ENCODE data around the gene MTOR.

The MTOR gene

DNA sequence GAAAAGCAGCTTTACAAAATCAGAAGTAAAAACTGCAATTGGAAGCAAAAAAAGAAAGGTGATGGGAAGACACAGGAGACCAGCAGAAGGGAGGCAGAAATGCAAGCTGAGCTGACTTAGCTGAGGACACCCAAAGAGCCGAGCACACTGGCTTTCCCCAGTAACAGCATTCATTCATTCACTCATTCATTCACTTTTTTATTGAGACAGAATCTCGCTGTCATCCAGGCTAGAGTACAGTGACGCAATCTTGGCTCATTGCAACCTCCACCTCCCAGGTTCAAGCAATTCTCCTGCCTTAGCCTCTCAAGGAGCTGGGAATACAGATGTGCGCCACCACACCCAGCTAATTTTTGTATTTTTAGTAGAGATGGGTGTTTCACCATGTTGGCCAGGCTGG lies 65.0 kb downstream of the MTOR start:
- Histone ChIP-seq H3K27ac (ENCODE audit: low read length) (no peak overlapping the region), H3K4me1 (ENCODE audit: control insufficient read depth, insufficient read depth, low read length) (no peaks in the 10 kb centered on the region), H3K36me3 (ENCODE audit: control insufficient read depth, insufficient read depth, low read length) (peaks cover 11% of the 10 kb centered on the region), H3K27me3 (ENCODE audit: control insufficient read depth, insufficient read depth, low read length) (no peaks in the 10 kb centered on the region), H3K9me3 (ENCODE audit: control insufficient read depth, insufficient read depth, low read length) (no peaks in the 10 kb centered on the region), H3K4me3 (ENCODE audit: low read length) (no peak overlapping the region)
- WGBS (ENCODE audit: insufficient coverage, insufficient read length), result no CpG with 5 or more reads among the region's 4 CpGs
- DNase-seq (ENCODE audit: low read depth, low spot score), result no peak

DNA sequence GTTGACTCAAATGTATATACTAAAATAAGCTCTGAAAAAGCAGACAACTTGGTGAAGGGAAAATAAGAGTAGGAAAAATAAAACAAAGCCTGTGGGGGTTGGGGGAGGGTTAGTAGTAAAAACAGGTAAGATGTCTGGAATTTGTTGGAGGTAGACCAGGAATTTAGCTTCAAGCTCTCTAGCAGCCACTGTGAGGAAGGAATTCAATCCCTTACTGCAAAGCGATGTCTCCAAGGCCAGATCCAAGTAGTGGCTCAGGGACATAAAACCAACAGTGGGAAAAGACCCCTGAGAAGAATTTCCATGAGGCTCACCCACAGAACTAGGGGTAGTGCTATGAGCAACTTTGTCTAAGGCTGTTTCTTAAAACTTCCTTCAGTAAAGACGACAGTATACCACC lies 65.4 kb downstream of the MTOR start:
- no peak overlapping the region for H3K27ac ChIP-seq (ENCODE audit: low read length)
- no CpG with 5 or more reads among the region's 2 CpGs for WGBS (ENCODE audit: insufficient coverage, insufficient read length)

DNA sequence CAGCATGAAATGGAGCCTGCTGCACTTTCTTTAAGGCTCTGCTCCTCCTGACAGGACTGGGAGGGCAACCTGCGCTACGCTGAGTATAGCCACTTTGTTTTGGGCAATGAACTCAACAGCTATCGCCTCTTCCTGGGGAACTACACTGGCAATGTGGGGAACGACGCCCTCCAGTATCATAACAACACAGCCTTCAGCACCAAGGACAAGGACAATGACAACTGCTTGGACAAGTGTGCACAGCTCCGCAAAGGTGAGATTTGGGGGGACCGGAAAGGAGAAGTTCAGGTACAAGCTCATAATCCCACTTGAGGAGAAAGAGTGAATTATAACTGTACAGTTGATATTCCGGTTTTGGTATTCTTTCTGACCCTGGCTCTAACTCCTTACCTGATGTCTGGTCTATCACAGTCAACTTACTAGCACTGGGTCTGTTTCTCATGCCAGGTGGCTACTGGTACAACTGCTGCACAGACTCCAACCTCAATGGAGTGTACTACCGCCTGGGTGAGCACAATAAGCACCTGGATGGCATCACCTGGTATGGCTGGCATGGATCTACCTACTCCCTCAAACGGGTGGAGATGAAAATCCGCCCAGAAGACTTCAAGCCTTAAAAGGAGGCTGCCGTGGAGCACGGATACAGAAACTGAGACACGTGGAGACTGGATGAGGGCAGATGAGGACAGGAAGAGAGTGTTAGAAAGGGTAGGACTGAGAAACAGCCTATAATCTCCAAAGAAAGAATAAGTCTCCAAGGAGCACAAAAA lies 67.8 kb downstream of the MTOR start:
- no peaks in the 10 kb centered on the region for H3K9me3 ChIP-seq (ENCODE audit: control insufficient read depth, insufficient read depth, low read length)
- H3K4me1 ChIP-seq (ENCODE audit: control insufficient read depth, insufficient read depth, low read length), result no peaks in the 10 kb centered on the region
- no CpG with 5 or more reads among the region's 14 CpGs for WGBS (ENCODE audit: insufficient coverage, insufficient read length)
- H3K36me3 ChIP-seq (ENCODE audit: control insufficient read depth, insufficient read depth, low read length), result peaks cover 14% of the 10 kb centered on the region
- no peak for DNase-seq (ENCODE audit: low read depth, low spot score)
- no peak overlapping the region for H3K27ac ChIP-seq (ENCODE audit: low read length)
- no peak overlapping the region for H3K4me3 ChIP-seq (ENCODE audit: low read length)
- H3K27me3 ChIP-seq (ENCODE audit: control insufficient read depth, insufficient read depth, low read length), result no peaks in the 10 kb centered on the region

More for the DNA sequence above, 65.4 kb downstream of the MTOR start:
- peaks cover 13% of the 10 kb centered on the region for H3K36me3 ChIP-seq (ENCODE audit: control insufficient read depth, insufficient read depth, low read length)
- H3K9me3 ChIP-seq (ENCODE audit: control insufficient read depth, insufficient read depth, low read length), result no peaks in the 10 kb centered on the region
- no peaks in the 10 kb centered on the region for H3K27me3 ChIP-seq (ENCODE audit: control insufficient read depth, insufficient read depth, low read length)
- H3K4me3 ChIP-seq (ENCODE audit: low read length), result no peak overlapping the region
- H3K4me1 ChIP-seq (ENCODE audit: control insufficient read depth, insufficient read depth, low read length), result no peaks in the 10 kb centered on the region
- DNase-seq (ENCODE audit: low read depth, low spot score), result no peak

DNA sequence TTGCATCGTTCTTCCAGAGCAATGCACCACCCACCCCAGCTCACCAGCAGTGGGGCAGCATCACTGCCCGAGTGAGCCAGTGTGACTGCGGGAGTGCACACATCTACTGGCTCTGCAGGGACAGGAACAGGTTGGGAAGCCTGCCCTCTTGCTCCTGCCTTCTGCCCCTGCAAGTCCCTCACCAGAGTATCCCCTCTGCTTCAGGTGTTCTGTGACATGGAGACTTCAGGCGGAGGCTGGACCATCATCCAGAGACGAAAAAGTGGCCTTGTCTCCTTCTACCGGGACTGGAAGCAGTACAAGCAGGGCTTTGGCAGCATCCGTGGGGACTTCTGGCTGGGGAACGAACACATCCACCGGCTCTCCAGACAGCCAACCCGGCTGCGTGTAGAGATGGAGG lies 69.0 kb downstream of the MTOR start:
- H3K36me3 ChIP-seq (ENCODE audit: control insufficient read depth, insufficient read depth, low read length), result peaks cover 6% of the 10 kb centered on the region
- H3K4me3 ChIP-seq (ENCODE audit: low read length), result no peak overlapping the region
- no peak for DNase-seq (ENCODE audit: low read depth, low spot score)
- no peak overlapping the region for H3K27ac ChIP-seq (ENCODE audit: low read length)
- no peaks in the 10 kb centered on the region for H3K9me3 ChIP-seq (ENCODE audit: control insufficient read depth, insufficient read depth, low read length)
- no CpG with 5 or more reads among the region's 11 CpGs for WGBS (ENCODE audit: insufficient coverage, insufficient read length)
- H3K4me1 ChIP-seq (ENCODE audit: control insufficient read depth, insufficient read depth, low read length), result no peaks in the 10 kb centered on the region
- H3K27me3 ChIP-seq (ENCODE audit: control insufficient read depth, insufficient read depth, low read length), result no peaks in the 10 kb centered on the region

DNA sequence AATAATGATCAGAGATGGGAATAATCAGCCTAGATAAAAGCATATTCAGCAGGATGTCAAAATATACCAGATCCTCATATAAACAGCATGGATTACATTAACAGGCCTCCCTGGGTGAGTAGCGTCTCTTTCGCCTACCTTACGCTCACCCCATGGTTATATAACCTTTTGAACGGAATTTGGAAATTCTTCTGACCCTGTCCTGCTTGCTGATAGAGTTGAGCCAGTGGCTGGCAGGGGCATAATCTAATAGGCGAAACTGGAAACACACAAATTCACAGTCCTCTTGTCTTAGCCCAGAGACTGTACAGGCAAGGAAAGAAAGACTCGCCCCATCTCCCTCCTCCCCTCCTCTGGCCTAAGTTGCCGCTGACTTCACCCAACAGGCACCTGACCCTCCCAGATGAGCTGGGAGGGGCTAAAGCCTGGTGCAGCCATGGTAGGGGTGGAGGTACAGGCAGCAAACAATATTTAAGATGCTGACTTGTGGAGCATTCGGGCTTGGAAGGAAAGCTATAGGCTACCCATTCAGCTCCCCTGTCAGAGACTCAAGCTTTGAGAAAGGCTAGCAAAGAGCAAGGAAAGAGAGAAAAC lies 73.4 kb downstream of the MTOR start, which contains the start of gene ANGPTL7:
TSS of gene ANGPTL7 (plus strand) at position 498 of the 594 bp plus-strand sequence. CDS start 225 bp downstream, outside the sequence.
- no peaks in the 10 kb centered on the region for H3K27me3 ChIP-seq (ENCODE audit: control insufficient read depth, insufficient read depth, low read length)
- H3K36me3 ChIP-seq (ENCODE audit: control insufficient read depth, insufficient read depth, low read length), result peaks cover 3% of the 10 kb centered on the region; the same call in 1 of the 2 replicates
- no peak within 1 kb of the TSS for H3K27ac ChIP-seq (ENCODE audit: low read length)
- H3K4me1 ChIP-seq (ENCODE audit: control insufficient read depth, insufficient read depth, low read length), result no peaks in the 10 kb centered on the region
- no peaks in the 10 kb centered on the region for H3K9me3 ChIP-seq (ENCODE audit: control insufficient read depth, insufficient read depth, low read length)
- WGBS (ENCODE audit: insufficient coverage, insufficient read length), result no CpG with 5 or more reads among the region's 8 CpGs
- no peak for DNase-seq (ENCODE audit: low read depth, low spot score)
- no peak within 1 kb of the TSS for H3K4me3 ChIP-seq (ENCODE audit: low read length)

DNA sequence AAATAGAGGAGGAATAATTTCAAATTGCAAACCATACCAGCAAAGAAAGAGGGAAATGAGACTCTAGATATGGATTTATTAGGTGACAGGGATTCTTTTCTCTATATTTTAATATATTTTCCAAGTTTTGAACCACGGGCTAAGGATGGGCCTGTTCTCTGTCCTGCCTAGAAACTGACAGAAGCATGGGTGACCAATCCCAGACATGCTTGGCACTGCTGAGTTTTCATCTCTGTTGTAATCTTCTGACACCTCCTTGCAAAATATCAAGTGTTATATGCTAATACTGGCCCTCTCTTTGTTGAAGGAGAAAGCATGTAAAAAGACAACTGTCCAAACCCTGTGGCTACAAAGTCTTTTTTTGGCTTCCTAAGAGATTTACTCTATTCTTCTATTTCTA lies 74.0 kb downstream of the MTOR start:
- no peak for DNase-seq (ENCODE audit: low read depth, low spot score)
- Histone ChIP-seq H3K9me3 (ENCODE audit: control insufficient read depth, insufficient read depth, low read length) (no peaks in the 10 kb centered on the region), H3K27me3 (ENCODE audit: control insufficient read depth, insufficient read depth, low read length) (no peaks in the 10 kb centered on the region), H3K27ac (ENCODE audit: low read length) (no peak overlapping the region), H3K4me3 (ENCODE audit: low read length) (no peak overlapping the region), H3K36me3 (ENCODE audit: control insufficient read depth, insufficient read depth, low read length) (peaks cover 3% of the 10 kb centered on the region; the same call in 1 of the 2 replicates), H3K4me1 (ENCODE audit: control insufficient read depth, insufficient read depth, low read length) (no peaks in the 10 kb centered on the region)
- no CpG with 5 or more reads among the region's 1 CpG for WGBS (ENCODE audit: insufficient coverage, insufficient read length)

DNA sequence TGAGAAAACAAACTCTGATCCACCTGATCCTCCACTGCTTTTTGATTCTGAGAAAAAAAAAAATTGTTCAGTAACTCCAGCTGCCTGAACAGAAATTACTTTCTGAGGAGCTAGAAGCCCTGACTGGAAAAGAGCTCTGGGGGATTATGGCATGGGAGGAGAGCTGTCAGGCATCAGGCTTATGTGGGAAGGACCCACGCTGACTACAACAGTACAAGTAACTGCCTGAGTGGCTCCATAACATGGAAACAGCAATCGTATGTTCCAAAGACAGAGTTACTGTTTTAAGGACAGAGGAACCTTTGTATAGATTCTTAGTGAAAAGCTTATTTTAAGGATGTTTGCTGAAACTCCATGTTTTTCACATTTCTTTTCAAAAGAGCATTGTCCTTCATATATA lies 74.4 kb downstream of the MTOR start:
- H3K4me1 ChIP-seq (ENCODE audit: control insufficient read depth, insufficient read depth, low read length), result no peaks in the 10 kb centered on the region
- no peaks in the 10 kb centered on the region for H3K9me3 ChIP-seq (ENCODE audit: control insufficient read depth, insufficient read depth, low read length)
- no peak overlapping the region for H3K4me3 ChIP-seq (ENCODE audit: low read length)
- peaks cover 3% of the 10 kb centered on the region; the same call in 1 of the 2 replicates for H3K36me3 ChIP-seq (ENCODE audit: control insufficient read depth, insufficient read depth, low read length)
- H3K27me3 ChIP-seq (ENCODE audit: control insufficient read depth, insufficient read depth, low read length), result no peaks in the 10 kb centered on the region
- DNase-seq (ENCODE audit: low read depth, low spot score), result no peak
- WGBS (ENCODE audit: insufficient coverage, insufficient read length), result no CpG with 5 or more reads among the region's 2 CpGs
- H3K27ac ChIP-seq (ENCODE audit: low read length), result no peak overlapping the region

DNA sequence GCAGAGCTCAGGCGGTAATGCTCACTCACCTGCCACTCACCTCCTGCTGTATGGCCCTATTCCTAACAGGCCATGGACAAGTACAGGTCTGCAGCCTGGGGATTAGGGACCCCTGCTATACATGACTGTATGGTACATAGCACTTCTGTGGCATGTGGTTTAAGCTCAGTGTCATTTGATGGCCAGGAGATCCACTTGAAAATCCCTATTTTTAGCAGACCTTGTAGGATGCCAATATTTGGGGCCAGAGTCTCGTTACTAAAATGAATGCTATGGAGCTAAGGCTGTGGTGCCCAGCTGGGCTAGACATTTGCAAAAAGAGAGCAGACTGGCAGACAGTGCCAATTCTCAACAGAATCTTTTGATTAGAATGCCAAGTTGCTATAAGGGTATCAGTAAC lies 74.9 kb downstream of the MTOR start:
- Histone ChIP-seq H3K36me3 (ENCODE audit: control insufficient read depth, insufficient read depth, low read length) (peaks cover 3% of the 10 kb centered on the region; the same call in 1 of the 2 replicates), H3K27ac (ENCODE audit: low read length) (no peak overlapping the region), H3K9me3 (ENCODE audit: control insufficient read depth, insufficient read depth, low read length) (no peaks in the 10 kb centered on the region), H3K4me3 (ENCODE audit: low read length) (no peak overlapping the region), H3K4me1 (ENCODE audit: control insufficient read depth, insufficient read depth, low read length) (no peaks in the 10 kb centered on the region), H3K27me3 (ENCODE audit: control insufficient read depth, insufficient read depth, low read length) (no peaks in the 10 kb centered on the region)
- no peak for DNase-seq (ENCODE audit: low read depth, low spot score)
- whole genome bisulfite sequencing (ENCODE audit: insufficient coverage, insufficient read length), result no CpG with 5 or more reads among the region's 2 CpGs

DNA sequence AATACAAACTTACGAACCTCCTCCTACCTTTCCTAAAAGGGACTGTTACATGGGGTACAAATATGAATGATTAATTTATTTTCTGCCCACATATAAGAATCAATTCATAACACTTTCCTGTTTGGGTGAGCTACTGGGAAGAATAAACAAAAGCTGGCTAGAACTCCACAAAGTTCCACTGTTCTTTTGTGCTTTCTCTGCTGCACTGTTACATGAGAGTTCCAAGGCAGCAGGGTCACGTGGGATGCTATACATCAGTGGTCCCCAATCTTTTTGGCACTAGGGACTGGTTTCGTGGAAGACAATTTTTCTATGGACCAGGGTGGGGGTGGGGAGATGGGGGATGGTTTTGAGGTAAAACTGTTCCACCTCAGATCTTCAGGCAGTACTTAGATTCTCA lies 75.4 kb downstream of the MTOR start:
- DNase-seq (ENCODE audit: low read depth, low spot score), result no peak
- no peaks in the 10 kb centered on the region for H3K27me3 ChIP-seq (ENCODE audit: control insufficient read depth, insufficient read depth, low read length)
- H3K9me3 ChIP-seq (ENCODE audit: control insufficient read depth, insufficient read depth, low read length), result no peaks in the 10 kb centered on the region
- WGBS (ENCODE audit: insufficient coverage, insufficient read length), result no CpG with 5 or more reads among the region's 3 CpGs
- no peak overlapping the region for H3K4me3 ChIP-seq (ENCODE audit: low read length)
- H3K27ac ChIP-seq (ENCODE audit: low read length), result no peak overlapping the region
- H3K4me1 ChIP-seq (ENCODE audit: control insufficient read depth, insufficient read depth, low read length), result no peaks in the 10 kb centered on the region
- peaks cover 1% of the 10 kb centered on the region; the same call in 1 of the 2 replicates for H3K36me3 ChIP-seq (ENCODE audit: control insufficient read depth, insufficient read depth, low read length)

DNA sequence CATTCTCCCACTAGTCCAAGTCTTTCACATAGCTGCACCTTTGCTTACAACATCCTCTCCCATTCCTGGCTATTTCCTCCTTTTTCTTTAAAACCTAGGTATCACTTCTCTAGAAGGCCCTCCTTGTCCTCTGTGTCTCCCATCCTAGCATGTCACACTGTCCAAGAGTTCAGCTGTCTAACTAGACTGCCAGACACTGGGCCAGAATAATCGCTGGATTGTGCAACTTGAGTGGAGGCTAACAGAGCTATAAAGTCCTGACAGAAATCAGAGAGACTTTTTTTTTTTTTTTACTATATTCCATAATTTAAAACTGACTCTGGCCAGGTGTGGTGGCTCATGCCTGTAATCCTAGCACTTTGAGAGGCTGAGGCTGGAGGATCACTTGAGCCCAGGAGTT lies 77.4 kb downstream of the MTOR start:
- no peaks in the 10 kb centered on the region for H3K36me3 ChIP-seq (ENCODE audit: control insufficient read depth, insufficient read depth, low read length)
- no peak for DNase-seq (ENCODE audit: low read depth, low spot score)
- WGBS (ENCODE audit: insufficient coverage, insufficient read length), result no CpG with 5 or more reads among the region's 1 CpG
- H3K27me3 ChIP-seq (ENCODE audit: control insufficient read depth, insufficient read depth, low read length), result no peaks in the 10 kb centered on the region
- no peak overlapping the region for H3K27ac ChIP-seq (ENCODE audit: low read length)
- H3K4me1 ChIP-seq (ENCODE audit: control insufficient read depth, insufficient read depth, low read length), result no peaks in the 10 kb centered on the region
- no peak overlapping the region for H3K4me3 ChIP-seq (ENCODE audit: low read length)
- H3K9me3 ChIP-seq (ENCODE audit: control insufficient read depth, insufficient read depth, low read length), result no peaks in the 10 kb centered on the region

Measured in iPS DF 6.9 (cell line).